ENCODE data around the gene ONECUT1.
A peak's percentile ranks its signal among the peaks of the same experiment; 100 is the strongest.

Gene ONECUT1

DNA sequence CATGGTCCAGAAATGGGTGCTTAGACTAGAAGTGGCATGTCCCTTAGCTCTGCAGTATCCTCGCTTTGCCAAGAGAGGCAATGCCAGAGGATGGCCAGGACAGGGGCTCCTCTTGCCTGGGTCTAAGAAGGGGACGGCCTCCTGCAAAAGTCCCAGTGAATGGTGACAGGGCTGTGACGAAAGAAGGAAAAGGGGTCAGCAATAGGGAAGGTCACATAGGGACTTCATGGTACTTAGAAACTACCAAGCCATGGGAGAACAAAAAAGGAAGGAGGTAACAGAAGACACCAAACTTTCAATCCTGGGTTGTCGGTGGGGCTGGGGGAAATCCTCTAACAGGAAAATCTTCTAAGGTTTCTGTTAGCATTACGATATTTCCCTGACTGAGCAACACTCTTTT lies 74.7 kb downstream of the ONECUT1 start:
- intact Hi-C loops (cut with DNase I), result no loop called here

DNA sequence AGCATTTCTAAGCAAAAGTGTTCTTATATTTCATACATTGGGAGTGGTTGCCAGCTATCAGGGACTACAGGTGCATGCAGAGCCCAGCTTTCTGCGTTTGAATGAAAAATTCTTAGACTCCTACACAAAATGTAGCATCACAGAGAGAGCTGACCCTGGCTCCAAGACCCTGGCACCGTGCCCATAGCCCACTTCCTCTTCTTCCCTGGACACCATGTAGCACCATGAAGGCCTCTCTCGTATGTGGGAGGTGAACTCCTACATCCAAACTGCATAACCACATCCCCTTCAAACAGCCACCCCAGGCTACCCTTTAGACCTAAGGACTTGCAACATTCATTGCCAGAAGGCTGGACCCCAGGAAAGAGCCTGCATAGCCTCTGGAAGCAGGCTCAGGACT lies 75.2 kb downstream of the ONECUT1 start:
- DNase-seq, result no peak
- intact Hi-C loops (cut with DNase I), result no loop called here

More for the DNA sequence above, 74.7 kb downstream of the ONECUT1 start:
- no peak for DNase-seq

DNA sequence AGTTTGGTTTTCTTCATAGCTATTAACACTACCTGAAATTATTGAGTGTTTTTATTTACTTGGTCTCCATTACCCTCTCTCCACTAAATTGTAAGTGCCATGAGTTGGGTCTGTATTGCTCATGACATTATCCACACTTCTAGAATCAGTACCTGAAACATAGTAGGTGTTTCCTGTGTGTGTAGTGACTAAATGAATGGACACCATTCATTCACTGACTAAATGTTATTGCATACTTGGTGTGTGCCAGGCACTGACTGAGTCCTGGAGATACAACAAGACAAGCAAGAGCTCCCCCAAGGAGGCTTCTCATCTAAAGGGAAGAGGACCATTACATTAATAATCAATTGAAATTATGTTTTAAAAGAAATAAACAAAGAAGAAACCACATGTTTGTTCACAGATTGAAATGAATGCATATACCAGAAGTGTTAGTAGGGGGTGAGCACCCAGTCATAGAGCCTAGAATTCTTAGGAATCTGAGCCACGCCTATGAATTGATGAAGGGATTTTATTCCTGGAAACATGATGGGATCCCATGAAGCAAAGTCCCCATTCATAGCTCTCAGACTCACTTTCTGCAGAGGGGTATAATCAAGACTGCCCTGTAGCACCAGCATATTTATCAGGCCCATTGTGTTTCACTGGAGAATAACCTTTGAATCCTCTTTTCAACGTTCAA lies 79.3 kb downstream of the ONECUT1 start:
- no peak for DNase-seq
- intact Hi-C loops (cut with DNase I), result no loop called here

DNA sequence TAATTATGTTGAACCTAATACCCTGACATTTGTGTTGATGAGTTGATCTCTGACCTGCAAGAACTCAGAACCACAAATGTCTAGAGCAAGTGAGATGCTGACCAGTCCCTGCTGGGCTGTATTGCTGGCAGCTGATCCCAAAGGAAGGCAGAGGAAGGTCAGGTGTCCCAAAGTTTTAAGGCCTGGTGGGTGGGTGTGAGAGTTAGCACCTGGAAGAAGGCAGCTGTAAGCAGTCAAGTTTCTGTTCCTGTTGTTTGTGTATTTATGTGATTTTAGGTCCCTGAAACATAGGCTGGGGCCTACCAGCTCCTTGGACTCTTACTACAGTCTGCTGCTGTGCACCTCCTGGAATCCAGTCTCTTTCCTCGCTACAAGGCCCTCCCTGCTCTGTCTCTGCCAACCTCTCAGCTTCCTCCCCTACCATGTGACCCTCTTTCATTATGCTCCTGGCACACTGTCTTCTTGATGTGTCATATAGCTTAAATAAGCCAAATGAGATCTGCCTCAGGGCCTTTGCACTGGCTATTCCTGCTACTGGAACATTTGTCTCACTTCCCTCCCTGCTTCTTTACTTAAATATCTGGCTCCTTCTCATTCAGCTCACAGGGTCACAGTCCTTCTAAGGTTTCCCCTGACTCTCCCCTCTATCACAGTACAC lies 80.0 kb downstream of the ONECUT1 start:
- intact Hi-C loops (cut with DNase I), result no loop called here
- DNase-seq, result no peak

DNA sequence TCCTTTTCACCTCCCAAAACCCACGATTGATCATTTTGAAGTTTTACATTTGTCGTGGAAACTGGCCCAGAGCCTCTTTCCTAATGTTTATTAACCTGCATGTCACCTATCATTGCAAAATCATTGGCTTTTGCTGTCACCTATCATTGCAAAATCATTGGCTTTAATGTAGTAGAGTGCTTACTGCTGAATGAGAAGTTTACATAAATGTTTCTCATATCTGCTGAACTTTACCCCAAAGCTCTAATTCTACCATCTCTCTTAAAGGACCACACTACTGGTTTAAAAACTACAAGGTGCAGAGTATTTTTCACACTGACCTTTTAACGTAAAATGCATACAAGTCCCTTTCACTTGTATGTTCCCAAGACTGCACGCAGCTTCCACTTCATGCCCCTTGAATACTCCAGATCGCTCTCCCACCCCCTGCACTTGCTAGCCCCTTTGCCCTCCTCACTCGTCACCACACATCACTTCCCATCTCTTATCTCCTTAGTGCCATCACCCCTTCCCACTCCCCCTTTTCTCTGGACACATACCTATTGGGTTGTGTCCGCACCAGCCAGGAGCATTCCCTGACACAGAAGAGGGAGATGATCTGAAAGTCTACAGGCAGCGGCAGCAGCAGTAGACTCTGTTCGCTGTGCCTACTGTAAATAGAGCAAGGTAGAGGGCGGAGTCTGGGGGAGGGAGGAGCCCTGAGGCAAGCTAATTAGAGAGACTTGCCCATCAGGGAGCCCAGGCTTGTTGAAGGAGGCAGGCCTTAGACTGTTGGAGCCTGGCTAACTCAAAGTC lies 80.8 kb downstream of the ONECUT1 start:
- peak in 1 of 42 donors; percentile 30 for DNase-seq
- intact Hi-C loops (cut with DNase I), result no loop called here
